GM18502 (cell line): ENCODE results near the gene ZNF382.

Experiments
- ATAC-seq: cut with Tn5 transposase; IDR thresholded peaks from one replicate; pipeline ENCODE4 v1.9.1; 2021; ENCODE audit warnings: mild to moderate bottlenecking; ENCODE audit not compliant: unreplicated experiment, poor library complexity

ZNF382 gene

GRCh38 chr19:36674201-36674600 lies 69.1 kb downstream of the ZNF382 start:
- no peak for ATAC-seq

GRCh38 chr19:36679455-36679854 lies 74.3 kb downstream of the ZNF382 start:
- ATAC-seq, result no peak
